Measurements from ENCODE around the gene PSD.

- TF ChIP-seq, protein P1, sequence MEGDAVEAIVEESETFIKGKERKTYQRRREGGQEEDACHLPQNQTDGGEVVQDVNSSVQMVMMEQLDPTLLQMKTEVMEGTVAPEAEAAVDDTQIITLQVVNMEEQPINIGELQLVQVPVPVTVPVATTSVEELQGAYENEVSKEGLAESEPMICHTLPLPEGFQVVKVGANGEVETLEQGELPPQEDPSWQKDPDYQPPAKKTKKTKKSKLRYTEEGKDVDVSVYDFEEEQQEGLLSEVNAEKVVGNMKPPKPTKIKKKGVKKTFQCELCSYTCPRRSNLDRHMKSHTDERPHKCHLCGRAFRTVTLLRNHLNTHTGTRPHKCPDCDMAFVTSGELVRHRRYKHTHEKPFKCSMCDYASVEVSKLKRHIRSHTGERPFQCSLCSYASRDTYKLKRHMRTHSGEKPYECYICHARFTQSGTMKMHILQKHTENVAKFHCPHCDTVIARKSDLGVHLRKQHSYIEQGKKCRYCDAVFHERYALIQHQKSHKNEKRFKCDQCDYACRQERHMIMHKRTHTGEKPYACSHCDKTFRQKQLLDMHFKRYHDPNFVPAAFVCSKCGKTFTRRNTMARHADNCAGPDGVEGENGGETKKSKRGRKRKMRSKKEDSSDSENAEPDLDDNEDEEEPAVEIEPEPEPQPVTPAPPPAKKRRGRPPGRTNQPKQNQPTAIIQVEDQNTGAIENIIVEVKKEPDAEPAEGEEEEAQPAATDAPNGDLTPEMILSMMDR (IDR thresholded peaks at IDR 0.05; ENCODE audit: extremely low read depth in 1 of 2, insufficient read depth in 1 of 2, low read depth in 1 of 2, low read length in 2 of 2), result no peak
- TF ChIP-seq POLR2AphosphoS5 (IDR thresholded peaks at IDR 0.05; ENCODE audit: insufficient read depth, low read depth, low read length), result no peak
- TF ChIP-seq EZH2 (IDR thresholded peaks at IDR 0.05; ENCODE audit: borderline replicate concordance, low read depth, low read length, severe bottlenecking), result no peak
- TF ChIP-seq POLR2A (IDR thresholded peaks at IDR 0.05; ENCODE audit: low read depth, low read length), result no peak
- no peak for TF ChIP-seq MAX (IDR thresholded peaks at IDR 0.05; ENCODE audit: insufficient read depth, insufficient read length)
These were observed 16.7 kb downstream of the PSD start for GRCh38 chr10:102401735-102402511.
